Measurements from ENCODE around the gene COL4A1.

Gene COL4A1

DNA sequence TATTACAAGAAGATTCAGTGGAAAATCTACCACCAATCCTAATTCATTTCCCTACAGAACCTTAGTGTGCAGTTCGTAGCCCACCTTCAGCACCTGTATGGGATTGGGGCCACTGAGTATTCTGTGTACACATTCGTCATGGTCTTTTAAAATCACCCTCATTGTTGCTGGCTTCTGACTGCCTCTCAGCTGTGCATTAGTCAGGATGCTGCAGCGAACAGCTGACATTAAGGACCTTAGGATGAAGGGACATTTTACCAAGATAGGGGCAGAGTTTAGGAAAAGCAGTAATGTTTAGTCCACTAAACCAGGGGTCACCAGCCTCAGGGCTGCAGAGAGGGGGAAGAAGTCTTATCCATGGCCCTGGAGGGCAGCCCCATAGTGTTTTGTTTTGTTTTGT is 176.5 kb downstream of the COL4A1 start:
- TF ChIP-seq, protein P1, sequence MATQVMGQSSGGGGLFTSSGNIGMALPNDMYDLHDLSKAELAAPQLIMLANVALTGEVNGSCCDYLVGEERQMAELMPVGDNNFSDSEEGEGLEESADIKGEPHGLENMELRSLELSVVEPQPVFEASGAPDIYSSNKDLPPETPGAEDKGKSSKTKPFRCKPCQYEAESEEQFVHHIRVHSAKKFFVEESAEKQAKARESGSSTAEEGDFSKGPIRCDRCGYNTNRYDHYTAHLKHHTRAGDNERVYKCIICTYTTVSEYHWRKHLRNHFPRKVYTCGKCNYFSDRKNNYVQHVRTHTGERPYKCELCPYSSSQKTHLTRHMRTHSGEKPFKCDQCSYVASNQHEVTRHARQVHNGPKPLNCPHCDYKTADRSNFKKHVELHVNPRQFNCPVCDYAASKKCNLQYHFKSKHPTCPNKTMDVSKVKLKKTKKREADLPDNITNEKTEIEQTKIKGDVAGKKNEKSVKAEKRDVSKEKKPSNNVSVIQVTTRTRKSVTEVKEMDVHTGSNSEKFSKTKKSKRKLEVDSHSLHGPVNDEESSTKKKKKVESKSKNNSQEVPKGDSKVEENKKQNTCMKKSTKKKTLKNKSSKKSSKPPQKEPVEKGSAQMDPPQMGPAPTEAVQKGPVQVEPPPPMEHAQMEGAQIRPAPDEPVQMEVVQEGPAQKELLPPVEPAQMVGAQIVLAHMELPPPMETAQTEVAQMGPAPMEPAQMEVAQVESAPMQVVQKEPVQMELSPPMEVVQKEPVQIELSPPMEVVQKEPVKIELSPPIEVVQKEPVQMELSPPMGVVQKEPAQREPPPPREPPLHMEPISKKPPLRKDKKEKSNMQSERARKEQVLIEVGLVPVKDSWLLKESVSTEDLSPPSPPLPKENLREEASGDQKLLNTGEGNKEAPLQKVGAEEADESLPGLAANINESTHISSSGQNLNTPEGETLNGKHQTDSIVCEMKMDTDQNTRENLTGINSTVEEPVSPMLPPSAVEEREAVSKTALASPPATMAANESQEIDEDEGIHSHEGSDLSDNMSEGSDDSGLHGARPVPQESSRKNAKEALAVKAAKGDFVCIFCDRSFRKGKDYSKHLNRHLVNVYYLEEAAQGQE (IDR thresholded peaks at IDR 0.05; ENCODE audit: insufficient read depth in 1 of 2, low read depth in 2 of 2, low read length in 2 of 2): no peak
- TF ChIP-seq TAF1 (IDR thresholded peaks at IDR 0.05; ENCODE audit: borderline replicate concordance, insufficient read depth, low read length) (no peak), POLR2AphosphoS5 (IDR thresholded peaks at IDR 0.05; ENCODE audit: low read depth, low read length) (no peak), SIN3A (IDR thresholded peaks at IDR 0.05; ENCODE audit: borderline replicate concordance, insufficient read depth, low read length) (no peak), FOXP2 (optimal IDR thresholded peaks at IDR 0.05; ENCODE audit: borderline replicate concordance, extremely low read depth, extremely low read length, insufficient read depth) (no peak)

DNA sequence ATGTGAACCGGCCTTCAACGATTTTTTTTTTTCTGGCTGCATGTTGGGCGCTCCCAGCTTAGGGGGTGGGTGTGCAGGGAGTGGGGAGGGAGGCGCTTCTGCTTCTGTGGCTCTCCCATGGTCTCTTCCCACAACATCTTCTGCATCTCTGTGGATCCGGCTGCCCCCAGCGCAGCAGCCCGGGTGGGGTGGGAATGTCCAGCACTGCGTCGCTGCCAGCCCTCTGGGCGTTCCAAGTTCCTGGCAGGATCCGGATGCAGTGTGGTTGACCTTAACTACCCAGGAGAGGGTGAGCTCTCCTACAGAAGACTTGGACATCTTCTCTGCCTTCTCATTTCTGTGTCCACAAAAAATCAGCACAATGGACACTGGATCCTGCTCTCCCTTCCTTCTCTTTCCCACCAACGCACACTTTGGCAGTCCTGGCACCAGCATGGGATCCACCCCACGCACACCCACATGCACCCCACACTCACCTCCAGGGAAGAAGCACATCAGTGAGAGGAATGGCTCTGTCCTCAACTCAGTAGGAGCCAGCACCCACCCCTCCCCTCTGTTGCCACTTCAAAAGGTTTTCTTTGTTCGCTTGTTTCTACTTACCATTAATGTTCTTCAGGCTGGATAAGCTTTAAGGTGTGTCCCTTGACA is 177.3 kb downstream of the COL4A1 start:
- TF ChIP-seq FOXP2 (optimal IDR thresholded peaks at IDR 0.05; ENCODE audit: borderline replicate concordance, extremely low read depth, extremely low read length, insufficient read depth) (no peak), POLR2AphosphoS5 (IDR thresholded peaks at IDR 0.05; ENCODE audit: low read depth, low read length) (no peak), SIN3A (IDR thresholded peaks at IDR 0.05; ENCODE audit: borderline replicate concordance, insufficient read depth, low read length) (no peak), TAF1 (IDR thresholded peaks at IDR 0.05; ENCODE audit: borderline replicate concordance, insufficient read depth, low read length) (no peak)
- TF ChIP-seq, protein P1 (IDR thresholded peaks at IDR 0.05; ENCODE audit: insufficient read depth in 1 of 2, low read depth in 2 of 2, low read length in 2 of 2): no peak

DNA sequence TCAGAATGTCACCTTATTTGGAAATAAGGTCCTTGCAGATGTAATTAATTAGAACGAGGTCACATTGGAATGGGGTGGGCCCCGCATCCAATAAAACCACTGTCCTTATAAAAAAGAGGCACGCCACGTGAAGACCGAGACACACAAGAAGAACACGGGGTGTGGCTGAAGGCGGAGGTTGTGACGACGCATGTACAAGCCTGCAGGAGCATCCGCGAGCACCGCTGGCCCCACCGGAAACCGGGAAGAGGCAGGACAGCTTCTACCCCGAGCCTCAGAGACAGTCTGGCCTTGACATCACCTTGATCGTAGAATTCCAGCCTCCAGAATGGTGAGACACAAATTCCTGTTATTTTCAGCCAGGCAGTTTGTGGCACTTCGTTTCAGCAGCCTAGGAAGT is 177.9 kb downstream of the COL4A1 start:
- TF ChIP-seq POLR2AphosphoS5 (IDR thresholded peaks at IDR 0.05; ENCODE audit: low read depth, low read length) (no peak), TAF1 (IDR thresholded peaks at IDR 0.05; ENCODE audit: borderline replicate concordance, insufficient read depth, low read length) (no peak), SIN3A (IDR thresholded peaks at IDR 0.05; ENCODE audit: borderline replicate concordance, insufficient read depth, low read length) (no peak), FOXP2 (optimal IDR thresholded peaks at IDR 0.05; ENCODE audit: borderline replicate concordance, extremely low read depth, extremely low read length, insufficient read depth) (no peak)
- TF ChIP-seq, protein P1 (IDR thresholded peaks at IDR 0.05; ENCODE audit: insufficient read depth in 1 of 2, low read depth in 2 of 2, low read length in 2 of 2): no peak

DNA sequence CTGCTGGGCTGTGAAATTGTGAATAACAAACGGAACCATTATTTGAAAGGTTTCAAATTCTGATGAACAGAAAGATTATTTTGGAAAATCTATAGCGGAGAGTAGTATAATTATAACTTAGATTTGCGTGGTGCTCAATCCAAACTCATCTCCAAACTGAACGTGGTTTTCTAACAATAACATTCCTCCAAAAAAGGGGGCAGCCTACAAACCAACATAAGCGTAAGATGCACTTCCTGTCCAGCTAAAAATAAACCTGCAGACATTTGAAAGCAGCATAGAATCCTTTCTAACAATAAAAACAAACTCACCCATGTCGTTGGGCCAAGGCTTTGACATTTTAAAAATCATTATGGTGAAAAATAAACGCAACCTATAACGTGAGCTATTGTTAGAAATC is 178.4 kb downstream of the COL4A1 start:
- TF ChIP-seq POLR2AphosphoS5 (IDR thresholded peaks at IDR 0.05; ENCODE audit: low read depth, low read length) (no peak), TAF1 (IDR thresholded peaks at IDR 0.05; ENCODE audit: borderline replicate concordance, insufficient read depth, low read length) (no peak), FOXP2 (optimal IDR thresholded peaks at IDR 0.05; ENCODE audit: borderline replicate concordance, extremely low read depth, extremely low read length, insufficient read depth) (no peak), SIN3A (IDR thresholded peaks at IDR 0.05; ENCODE audit: borderline replicate concordance, insufficient read depth, low read length) (no peak)
- TF ChIP-seq, protein P1 (IDR thresholded peaks at IDR 0.05; ENCODE audit: insufficient read depth in 1 of 2, low read depth in 2 of 2, low read length in 2 of 2): no peak
